GM18517 (cell line): ENCODE data around the gene HOMER1.

Experiments used
- ATAC-seq: cut with Tn5 transposase; IDR thresholded peaks from one replicate; pipeline ENCODE4 v1.9.1; 2021; ENCODE audit warnings: mild to moderate bottlenecking, moderate library complexity; ENCODE audit not compliant: unreplicated experiment

Gene HOMER1

GRCh38 chr5:79513704-79514390 lies at the start of gene HOMER1:
TSS of gene HOMER1 (minus strand) at chr5:79514134. CDS start at chr5:79512774, 1,360 bp downstream.
- ATAC-seq: peak; percentile 49

GRCh38 chr5:79563247-79563590 lies 49.3 kb upstream of the HOMER1 start:
- no peak for ATAC-seq

- no peak for ATAC-seq
Observed at GRCh38 chr5:79562351-79563246, 48.7 kb upstream of the HOMER1 start.

DNA sequence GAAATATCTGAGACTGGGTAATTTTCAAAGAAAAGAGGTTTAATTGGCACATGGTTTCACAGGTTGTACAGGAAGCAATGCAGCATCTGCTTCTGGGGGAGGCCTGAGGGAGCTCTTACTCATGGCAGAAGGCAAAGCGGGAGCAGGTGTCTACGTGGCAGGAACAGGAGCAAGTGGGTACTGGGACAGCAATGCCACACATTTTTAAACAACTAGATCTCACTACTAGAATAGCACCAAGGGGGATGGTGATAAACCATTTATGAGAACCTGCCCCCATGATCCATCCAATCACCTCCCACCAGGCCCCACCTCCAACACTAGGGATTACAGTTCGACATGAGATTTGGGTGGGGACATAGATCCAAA lies 47.6 kb upstream of the HOMER1 start:
- ATAC-seq: peak; percentile 38

DNA sequence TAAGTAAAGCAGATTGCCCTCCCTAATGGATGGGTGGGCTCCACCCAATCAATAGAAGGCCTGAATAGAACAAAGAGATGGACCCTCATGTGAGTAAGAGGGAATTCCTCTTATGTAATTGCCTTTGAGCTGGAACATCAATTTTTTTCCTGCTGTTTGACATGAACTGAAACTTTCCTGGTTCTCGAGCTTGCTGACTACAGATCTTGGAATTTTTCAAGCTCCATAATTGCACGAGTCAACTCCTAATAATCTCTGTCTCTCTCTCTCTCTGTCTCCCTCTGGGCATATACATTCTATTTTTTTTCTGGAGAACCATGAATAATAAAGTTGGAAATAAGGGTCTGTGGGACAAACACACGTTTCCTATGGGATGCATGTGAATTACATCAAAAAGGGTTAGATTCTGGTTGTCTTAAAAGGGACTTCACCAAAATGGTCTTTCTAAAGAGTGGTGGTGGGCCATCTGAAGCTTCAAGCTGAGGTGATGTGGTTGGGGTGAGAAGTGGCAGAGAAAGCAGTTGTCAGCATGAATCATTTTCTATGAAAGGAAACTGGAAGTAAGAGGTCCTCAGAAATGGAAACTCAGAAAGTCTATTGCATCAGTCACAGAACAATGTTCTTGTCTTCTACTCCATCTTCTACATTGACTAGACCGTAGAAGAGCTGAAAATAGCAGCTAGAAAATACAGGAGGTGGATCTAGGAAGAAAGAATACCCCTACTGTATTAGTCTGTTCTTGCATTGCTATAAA lies 47.0 kb upstream of the HOMER1 start:
- ATAC-seq: peak; percentile 91

DNA sequence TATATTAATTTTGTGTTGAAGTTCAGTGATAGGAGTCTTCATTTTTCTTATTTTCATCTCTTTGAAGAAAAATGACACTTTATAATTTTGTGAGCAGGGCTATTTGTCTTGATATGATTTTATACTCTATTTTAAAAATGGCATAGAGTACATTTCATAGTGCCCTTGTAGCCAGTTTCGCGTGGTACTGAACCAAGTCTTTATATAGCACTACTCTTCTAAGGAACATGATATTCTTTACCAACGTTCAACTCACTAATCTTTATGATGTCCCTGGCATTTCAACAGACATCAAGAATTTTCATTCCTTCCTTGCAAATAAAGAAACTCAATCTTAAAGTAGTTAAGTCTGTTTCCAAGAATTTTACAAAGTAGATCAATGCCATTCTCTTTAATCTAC lies 41.5 kb upstream of the HOMER1 start:
- no peak for ATAC-seq

DNA sequence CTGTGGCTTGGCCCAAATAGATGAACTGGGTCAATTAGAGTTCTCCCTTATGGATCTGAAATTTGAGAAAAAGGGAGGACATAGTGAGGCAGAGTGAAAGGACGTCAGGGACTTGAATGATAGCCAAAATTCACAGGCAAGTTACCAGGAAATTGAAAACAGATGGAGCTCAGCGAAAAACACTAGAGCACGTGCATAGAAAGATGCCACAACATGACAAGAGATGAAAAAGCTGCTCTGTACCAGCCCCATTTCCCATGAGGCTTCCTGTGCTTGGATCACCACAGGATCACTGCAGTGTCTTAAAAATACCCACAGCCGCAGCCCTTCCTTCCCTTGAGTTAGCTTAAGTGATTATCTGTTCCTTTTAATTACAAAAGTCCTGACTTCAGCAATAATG lies 39.0 kb upstream of the HOMER1 start:
- no peak for ATAC-seq

DNA sequence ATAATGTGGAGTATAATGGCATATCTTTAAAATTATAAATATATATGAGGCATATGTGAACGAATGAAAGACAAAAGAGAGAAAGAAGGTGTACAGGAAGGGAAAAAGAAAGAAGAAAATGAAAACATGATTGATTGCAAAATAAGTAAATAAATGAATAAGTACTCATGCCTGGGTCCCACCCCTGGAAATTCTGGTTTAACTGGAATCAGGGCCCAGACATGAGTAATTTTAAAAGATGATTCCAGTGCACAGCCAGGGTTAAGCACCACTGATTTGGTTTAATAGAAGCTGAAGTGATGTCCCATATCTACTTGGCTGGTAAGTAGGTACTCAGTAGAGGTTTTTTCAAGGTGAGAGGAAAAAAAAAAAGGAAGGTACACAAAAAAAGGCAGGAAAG lies 34.0 kb upstream of the HOMER1 start:
- no peak for ATAC-seq

- ATAC-seq: no peak
Observed at GRCh38 chr5:79547429-79547822, 33.5 kb upstream of the HOMER1 start.

DNA sequence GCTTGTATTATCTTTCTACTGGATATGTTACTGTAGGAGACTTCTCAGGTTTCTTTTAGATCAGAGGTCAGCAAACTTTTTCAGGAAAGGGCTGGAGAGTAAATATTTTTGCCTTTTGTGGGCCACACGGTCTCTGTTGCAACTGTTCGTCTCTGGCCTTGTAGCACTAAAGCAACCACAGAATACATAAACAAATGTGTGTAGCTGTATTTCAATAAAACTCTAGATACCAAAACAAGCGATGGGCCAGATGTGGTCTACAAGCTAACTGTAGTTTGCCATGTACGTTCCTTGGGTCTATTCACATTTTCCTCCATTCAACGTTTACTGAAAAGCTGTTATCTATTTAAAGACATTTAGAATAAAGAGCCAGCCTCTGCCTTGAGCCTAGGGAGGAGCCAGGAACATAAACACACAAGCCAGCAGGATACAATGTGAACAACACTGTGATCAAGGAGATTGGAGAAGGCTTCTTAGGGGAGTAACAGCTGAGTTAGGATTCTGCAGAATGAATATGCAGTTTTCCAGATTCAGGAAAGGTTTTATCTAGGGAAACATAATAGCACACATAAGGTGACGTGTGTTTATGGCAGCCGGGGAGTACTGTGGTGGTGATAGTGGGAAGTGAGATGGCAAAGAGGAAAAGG lies 33.0 kb upstream of the HOMER1 start:
- ATAC-seq: no peak

- no peak for ATAC-seq
Observed at GRCh38 chr5:79544131-79544530, 30.2 kb upstream of the HOMER1 start.

GRCh38 chr5:79540939-79541338 lies 27.0 kb upstream of the HOMER1 start:
- ATAC-seq: no peak

- no peak for ATAC-seq
Observed at GRCh38 chr5:79536193-79536906, 22.4 kb upstream of the HOMER1 start.

GRCh38 chr5:79535477-79536192 lies 21.7 kb upstream of the HOMER1 start:
- ATAC-seq: no peak

GRCh38 chr5:79529110-79529509 lies 15.2 kb upstream of the HOMER1 start:
- no peak for ATAC-seq

DNA sequence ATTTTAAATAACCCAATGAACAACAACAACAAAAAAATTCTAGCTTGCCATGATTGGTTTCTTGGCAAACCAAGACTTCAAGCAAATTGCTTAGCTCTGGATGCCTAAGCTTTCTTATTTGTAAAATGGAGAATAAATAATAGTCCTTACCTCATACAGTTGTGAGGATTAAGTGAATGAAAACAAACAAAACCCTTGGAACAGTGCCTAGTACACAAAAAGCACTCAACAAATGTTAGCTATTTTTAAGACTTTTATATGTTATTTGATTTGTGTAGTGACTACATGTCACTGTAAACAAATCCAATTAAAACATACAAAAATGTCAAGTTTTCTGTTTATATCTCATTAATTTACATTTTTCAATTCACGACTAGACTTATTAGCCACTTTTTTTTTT lies 13.5 kb upstream of the HOMER1 start:
- no peak for ATAC-seq

DNA sequence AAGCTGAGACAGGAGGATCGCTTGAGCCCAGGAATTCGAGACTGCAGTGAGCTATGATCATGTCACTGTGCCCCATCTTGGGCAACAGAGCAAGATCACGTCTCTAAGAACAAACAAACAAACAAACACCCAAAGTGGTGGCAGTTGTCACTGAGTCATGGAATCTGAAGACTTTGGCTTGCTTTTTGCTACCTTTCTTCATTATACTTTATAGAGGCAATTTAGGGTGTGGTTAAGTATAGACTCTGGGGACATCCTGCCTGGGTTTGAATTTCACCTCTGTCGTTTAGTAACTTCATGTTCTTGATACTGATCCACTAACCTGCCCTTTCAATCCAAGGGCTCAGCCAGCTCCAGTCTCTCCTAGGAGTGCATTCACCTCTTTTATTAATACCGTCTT lies 13.0 kb upstream of the HOMER1 start:
- ATAC-seq: no peak

GRCh38 chr5:79526493-79526892 lies 12.6 kb upstream of the HOMER1 start:
- ATAC-seq: no peak

- ATAC-seq: no peak
Observed at GRCh38 chr5:79521156-79521555, 7.2 kb upstream of the HOMER1 start.

- ATAC-seq: no peak
Observed at GRCh38 chr5:79518718-79519117, 4.8 kb upstream of the HOMER1 start.
